ENCODE measurements around the gene SLC2A8.

Gene SLC2A8

DNA sequence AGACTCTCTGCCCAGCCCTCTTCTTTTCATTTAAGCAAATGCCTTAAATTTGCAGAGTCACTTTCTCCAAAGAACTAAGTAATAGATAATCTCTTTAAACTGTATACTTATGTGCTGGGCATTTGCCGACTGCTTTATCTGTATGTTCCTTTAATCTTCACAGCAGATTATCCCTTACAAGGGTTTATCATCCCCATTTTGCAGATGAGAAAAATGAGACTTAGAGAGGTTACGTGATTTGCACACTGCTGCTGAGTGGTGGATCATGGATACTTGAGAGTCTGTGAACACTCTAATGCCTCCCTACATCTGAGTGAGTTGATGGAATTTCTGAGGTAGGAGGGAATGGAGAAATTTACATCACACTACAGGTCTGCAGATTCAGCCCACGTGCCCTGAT is 31.4 kb downstream of the SLC2A8 start:
- Histone ChIP-seq H4K20me1 (ENCODE audit: insufficient read depth, low read length) (no peaks in the 10 kb centered on the region), H3K36me3 (replicated peaks; ENCODE audit: insufficient read depth, low read length) (no peaks in the 10 kb centered on the region; the same call in none of the 2 replicates), H2AFZ (ENCODE audit: low read length) (no peak overlapping the region), H3K9ac (ENCODE audit: low read length) (no peak overlapping the region), H3F3A (ENCODE audit: insufficient read depth, low read length) (0 out of 2 replicates have a peak, but pooled peaks cover 4% of the 10 kb centered on the region), H3K4me3 (ENCODE audit: low read length) (no peak overlapping the region), H3K27ac (ENCODE audit: low read length) (no peak overlapping the region), H3K4me2 (ENCODE audit: low read depth, low read length) (no peak overlapping the region), H3K27me3 (replicated peaks; ENCODE audit: insufficient read depth, low read length) (no peaks in the 10 kb centered on the region), H3K4me1 (ENCODE audit: low read length) (0 out of 2 replicates have a peak, but pooled peaks cover 5% of the 10 kb centered on the region), H3K9me3 (replicated peaks; ENCODE audit: insufficient read depth, low read length) (no peaks in the 10 kb centered on the region), H3K9me2 (replicated peaks; ENCODE audit: insufficient read depth, low read length) (no peaks in the 10 kb centered on the region), H3K79me2 (ENCODE audit: low read length) (peaks cover 53% of the 10 kb centered on the region)
- TF ChIP-seq EZH2phosphoT487 (IDR thresholded peaks at IDR 0.05; ENCODE audit: low read length) (no peak), EZH2 (optimal IDR thresholded peaks at IDR 0.05; ENCODE audit: low read depth, low read length) (no peak)
- TF ChIP-seq, protein P1, sequence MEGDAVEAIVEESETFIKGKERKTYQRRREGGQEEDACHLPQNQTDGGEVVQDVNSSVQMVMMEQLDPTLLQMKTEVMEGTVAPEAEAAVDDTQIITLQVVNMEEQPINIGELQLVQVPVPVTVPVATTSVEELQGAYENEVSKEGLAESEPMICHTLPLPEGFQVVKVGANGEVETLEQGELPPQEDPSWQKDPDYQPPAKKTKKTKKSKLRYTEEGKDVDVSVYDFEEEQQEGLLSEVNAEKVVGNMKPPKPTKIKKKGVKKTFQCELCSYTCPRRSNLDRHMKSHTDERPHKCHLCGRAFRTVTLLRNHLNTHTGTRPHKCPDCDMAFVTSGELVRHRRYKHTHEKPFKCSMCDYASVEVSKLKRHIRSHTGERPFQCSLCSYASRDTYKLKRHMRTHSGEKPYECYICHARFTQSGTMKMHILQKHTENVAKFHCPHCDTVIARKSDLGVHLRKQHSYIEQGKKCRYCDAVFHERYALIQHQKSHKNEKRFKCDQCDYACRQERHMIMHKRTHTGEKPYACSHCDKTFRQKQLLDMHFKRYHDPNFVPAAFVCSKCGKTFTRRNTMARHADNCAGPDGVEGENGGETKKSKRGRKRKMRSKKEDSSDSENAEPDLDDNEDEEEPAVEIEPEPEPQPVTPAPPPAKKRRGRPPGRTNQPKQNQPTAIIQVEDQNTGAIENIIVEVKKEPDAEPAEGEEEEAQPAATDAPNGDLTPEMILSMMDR (IDR thresholded peaks at IDR 0.05; ENCODE audit: low read length): no peak
- DNase-seq: no peak

DNA sequence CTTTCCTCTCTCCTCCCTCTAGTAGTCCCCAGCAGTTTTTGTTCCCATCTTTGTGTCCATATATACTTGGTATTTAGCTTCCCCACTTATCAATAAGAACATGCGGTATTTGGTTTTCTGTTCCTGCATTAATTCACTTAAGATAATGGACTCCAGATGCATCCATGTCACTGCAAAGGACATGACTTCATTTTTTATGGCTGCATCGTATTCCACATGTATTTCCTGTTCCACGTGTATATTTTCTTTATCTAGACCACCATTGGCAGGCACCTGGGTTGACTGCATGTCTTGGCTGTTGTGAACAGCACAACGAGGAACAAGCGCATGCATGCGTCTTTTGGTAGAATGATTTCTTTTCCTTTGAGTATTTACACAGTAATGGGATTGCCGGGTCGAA is 33.4 kb downstream of the SLC2A8 start:
- Histone ChIP-seq H3K36me3 (replicated peaks; ENCODE audit: insufficient read depth, low read length) (peaks cover 5% of the 10 kb centered on the region), H3F3A (ENCODE audit: insufficient read depth, low read length) (no peaks in the 10 kb centered on the region), H4K20me1 (ENCODE audit: insufficient read depth, low read length) (no peaks in the 10 kb centered on the region), H3K4me2 (ENCODE audit: low read depth, low read length) (no peak overlapping the region), H3K27me3 (replicated peaks; ENCODE audit: insufficient read depth, low read length) (no peaks in the 10 kb centered on the region), H3K79me2 (ENCODE audit: low read length) (peaks cover 37% of the 10 kb centered on the region), H3K9ac (ENCODE audit: low read length) (no peak overlapping the region), H3K9me2 (replicated peaks; ENCODE audit: insufficient read depth, low read length) (no peaks in the 10 kb centered on the region), H3K27ac (ENCODE audit: low read length) (no peak overlapping the region), H2AFZ (ENCODE audit: low read length) (no peak overlapping the region), H3K4me1 (ENCODE audit: low read length) (0 out of 2 replicates have a peak, but pooled peaks cover under 1% of the 10 kb centered on the region), H3K9me3 (replicated peaks; ENCODE audit: insufficient read depth, low read length) (no peaks in the 10 kb centered on the region), H3K4me3 (ENCODE audit: low read length) (no peak overlapping the region)
- TF ChIP-seq EZH2phosphoT487 (IDR thresholded peaks at IDR 0.05; ENCODE audit: low read length): no peak
- DNase-seq: no peak

DNA sequence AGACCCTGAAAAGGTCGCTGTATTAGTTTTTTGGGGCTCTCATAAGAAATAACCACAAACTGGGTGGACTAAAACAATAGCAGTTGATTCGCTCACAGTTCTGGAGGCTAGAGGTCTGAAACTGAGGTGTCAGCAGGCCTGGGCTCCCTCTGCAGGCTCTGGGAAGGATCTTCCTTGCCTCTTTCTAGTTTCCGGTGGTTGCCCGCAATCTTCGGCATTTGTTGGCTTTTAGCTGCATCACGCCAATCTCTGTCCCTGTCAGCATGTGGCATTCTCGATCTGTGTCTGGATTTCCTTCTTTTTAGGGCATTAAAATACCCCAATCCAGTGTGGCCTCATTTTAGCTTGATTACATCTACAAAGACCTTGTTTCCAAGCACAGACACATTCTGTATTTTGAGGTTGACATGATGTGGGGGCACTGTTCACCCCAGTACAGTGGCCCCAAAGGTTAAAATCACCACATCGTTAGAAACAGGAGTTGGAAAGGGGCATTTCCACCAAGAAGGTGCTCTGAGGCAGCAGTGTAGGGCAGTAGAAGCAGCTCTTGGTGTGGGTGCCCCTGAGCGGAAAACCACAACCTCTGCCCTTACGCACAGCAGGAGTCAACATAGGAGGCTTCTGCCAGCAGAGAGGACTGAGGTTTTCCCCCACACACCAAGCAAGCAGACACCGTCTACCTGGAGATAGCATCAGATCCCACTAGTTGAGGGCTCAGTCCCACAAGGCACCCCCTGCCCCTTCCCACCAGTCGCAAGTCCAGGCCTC is 40.7 kb downstream of the SLC2A8 start:
- peaks cover 11% of the 10 kb centered on the region for H3K36me3 ChIP-seq (replicated peaks; ENCODE audit: insufficient read depth, low read length)
- no peak for DNase-seq

More for the DNA sequence above, 40.7 kb downstream of the SLC2A8 start:
- Histone ChIP-seq H3K27ac (ENCODE audit: low read length) (no peak overlapping the region), H3K9me2 (replicated peaks; ENCODE audit: insufficient read depth, low read length) (no peaks in the 10 kb centered on the region), H3K27me3 (replicated peaks; ENCODE audit: insufficient read depth, low read length) (no peaks in the 10 kb centered on the region), H3K9ac (ENCODE audit: low read length) (no peak overlapping the region), H3K79me2 (ENCODE audit: low read length) (peaks cover under 1% of the 10 kb centered on the region; the same call in 1 of the 2 replicates), H2AFZ (ENCODE audit: low read length) (no peak overlapping the region), H4K20me1 (ENCODE audit: insufficient read depth, low read length) (no peaks in the 10 kb centered on the region), H3K9me3 (replicated peaks; ENCODE audit: insufficient read depth, low read length) (no peaks in the 10 kb centered on the region), H3K4me3 (ENCODE audit: low read length) (no peak overlapping the region), H3K4me1 (ENCODE audit: low read length) (no peaks in the 10 kb centered on the region), H3K4me2 (ENCODE audit: low read depth, low read length) (no peak overlapping the region), H3F3A (ENCODE audit: insufficient read depth, low read length) (no peaks in the 10 kb centered on the region)
- no peak for TF ChIP-seq EZH2phosphoT487 (IDR thresholded peaks at IDR 0.05; ENCODE audit: low read length)
- TF ChIP-seq EZH2 (optimal IDR thresholded peaks at IDR 0.05; ENCODE audit: low read depth, low read length): no peak
- TF ChIP-seq, protein P1 (IDR thresholded peaks at IDR 0.05; ENCODE audit: low read length): no peak

Data from MM.1S (cell line).